Measurements from ENCODE around the gene FAM174B.
A peak's percentile ranks its signal among the peaks of the same experiment; 100 is the strongest.

Gene FAM174B

GRCh38 chr15:92664178-92664900 lies 8.8 kb upstream of the FAM174B start:
- no peak for DNase-seq

- peak; percentile 57 for DNase-seq
Measured at GRCh38 chr15:92663250-92663951, 7.8 kb upstream of the FAM174B start.

GRCh38 chr15:92662762-92663161 lies 7.2 kb upstream of the FAM174B start:
- DNase-seq = no peak

GRCh38 chr15:92661956-92662355 lies 6.4 kb upstream of the FAM174B start:
- no peak for DNase-seq

- no peak for DNase-seq
Measured at GRCh38 chr15:92661069-92661468, 5.5 kb upstream of the FAM174B start.

- DNase-seq = no peak
Measured at GRCh38 chr15:92657486-92657885, 1.9 kb upstream of the FAM174B start.

- DNase-seq = no peak
Measured at GRCh38 chr15:92656089-92656488, 514 bp upstream of the FAM174B start.

- DNase-seq = no peak
Measured at GRCh38 chr15:92654662-92655061, 913 bp downstream of the FAM174B start.

GRCh38 chr15:92653836-92654539 lies 1.6 kb downstream of the FAM174B start:
- no peak for DNase-seq

- DNase-seq = no peak
Measured at GRCh38 chr15:92653366-92653765, 2.2 kb downstream of the FAM174B start.

- no peak for DNase-seq
Measured at GRCh38 chr15:92652576-92652966, 3.0 kb downstream of the FAM174B start.

- no peak for DNase-seq
Measured at GRCh38 chr15:92651877-92652575, 3.5 kb downstream of the FAM174B start.

- no peak for DNase-seq
Measured at GRCh38 chr15:92650966-92651365, 4.6 kb downstream of the FAM174B start.

- DNase-seq = no peak
Measured at GRCh38 chr15:92650256-92650655, 5.3 kb downstream of the FAM174B start.

GRCh38 chr15:92648190-92648875 lies 7.2 kb downstream of the FAM174B start:
- no peak for DNase-seq

GRCh38 chr15:92647467-92648163 lies 8.0 kb downstream of the FAM174B start:
- no peak for DNase-seq

- no peak for DNase-seq
Measured at GRCh38 chr15:92646216-92646615, 9.4 kb downstream of the FAM174B start.

- DNase-seq = no peak
Measured at GRCh38 chr15:92645731-92646130, 9.8 kb downstream of the FAM174B start.

- DNase-seq = no peak
Measured at GRCh38 chr15:92645051-92645631, 10.4 kb downstream of the FAM174B start.

- no peak for DNase-seq
Measured at GRCh38 chr15:92643849-92644815, 11.4 kb downstream of the FAM174B start.
